ENCODE measurements around the gene CRMP1.

The CRMP1 gene

DNA sequence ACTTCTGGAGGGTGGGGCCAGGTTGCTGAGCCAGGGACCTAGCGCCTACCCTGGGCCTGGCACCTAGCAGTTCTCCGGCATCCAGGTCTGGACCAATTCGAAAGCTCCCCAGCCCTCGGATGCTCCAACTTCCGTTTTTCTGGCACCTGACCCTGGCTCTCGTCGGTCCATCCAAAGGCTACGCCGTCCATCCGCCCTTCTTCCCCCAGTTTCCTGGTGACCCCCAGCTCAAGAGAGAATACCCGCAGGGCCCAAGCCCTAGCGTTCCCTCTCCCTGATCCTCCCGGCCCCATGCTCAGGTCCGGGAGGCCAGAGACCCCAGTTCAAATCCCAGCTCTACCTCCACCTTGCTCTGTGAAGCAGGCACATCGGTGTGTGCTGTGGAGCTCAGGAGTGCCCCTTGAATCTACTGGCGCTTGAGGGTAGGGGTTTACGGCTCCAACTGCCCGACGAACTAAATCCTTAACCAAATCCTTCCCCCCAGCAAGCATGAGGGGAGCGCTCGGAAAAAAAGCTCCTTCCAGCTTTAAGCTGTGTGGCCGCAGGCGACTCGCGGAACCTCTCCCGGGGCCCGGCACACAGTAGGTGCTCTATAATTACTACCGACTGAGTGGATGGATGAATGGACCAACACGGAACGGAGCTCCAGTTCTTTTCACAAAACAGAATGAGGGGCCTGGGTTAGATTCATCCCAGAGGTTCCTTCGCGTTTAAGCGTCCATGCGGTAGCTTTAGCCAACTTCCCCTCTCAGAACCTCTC is 1.1 kb downstream of the CRMP1 start:
- DNase-seq (ENCODE audit: low read depth, low spot score), result no peak
- no peak overlapping the region for H3K4me3 ChIP-seq (ENCODE audit: low read length)

DNA sequence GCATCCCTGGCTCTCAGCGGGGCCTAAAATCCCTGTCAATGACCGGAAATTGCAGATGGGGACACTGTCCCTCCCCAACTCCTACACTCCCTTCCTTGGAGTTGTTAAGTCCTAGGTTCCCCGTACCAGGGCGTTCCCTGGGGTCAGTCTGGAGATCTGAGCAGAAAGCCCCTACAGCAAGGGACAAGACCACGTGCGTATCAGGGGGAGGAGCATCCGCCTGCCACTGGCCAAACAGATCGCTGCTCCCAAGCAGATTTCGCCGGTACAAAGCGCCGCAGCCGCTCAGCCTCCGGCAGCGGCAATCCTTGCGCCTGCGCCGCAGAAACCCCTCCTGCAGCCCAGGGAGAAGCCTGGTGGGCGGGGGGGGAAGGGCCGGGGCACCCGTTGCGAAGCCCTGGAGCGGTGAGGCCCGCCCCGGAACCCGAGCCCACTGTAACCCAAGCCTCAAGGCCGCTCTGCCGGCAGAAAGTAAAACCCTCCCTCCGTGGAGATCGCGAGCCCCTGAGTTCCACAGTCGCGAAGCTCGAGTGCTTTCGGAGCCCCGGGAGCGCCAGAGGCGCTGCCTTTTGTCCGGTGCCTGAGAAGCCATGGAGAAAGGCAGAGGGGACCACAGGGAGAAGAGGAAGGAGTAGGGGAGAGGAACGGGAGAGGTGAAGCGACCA is 2.7 kb downstream of the CRMP1 start:
- H3K4me3 ChIP-seq (ENCODE audit: low read length), result no peak overlapping the region
- no peak for DNase-seq (ENCODE audit: low read depth, low spot score)

DNA sequence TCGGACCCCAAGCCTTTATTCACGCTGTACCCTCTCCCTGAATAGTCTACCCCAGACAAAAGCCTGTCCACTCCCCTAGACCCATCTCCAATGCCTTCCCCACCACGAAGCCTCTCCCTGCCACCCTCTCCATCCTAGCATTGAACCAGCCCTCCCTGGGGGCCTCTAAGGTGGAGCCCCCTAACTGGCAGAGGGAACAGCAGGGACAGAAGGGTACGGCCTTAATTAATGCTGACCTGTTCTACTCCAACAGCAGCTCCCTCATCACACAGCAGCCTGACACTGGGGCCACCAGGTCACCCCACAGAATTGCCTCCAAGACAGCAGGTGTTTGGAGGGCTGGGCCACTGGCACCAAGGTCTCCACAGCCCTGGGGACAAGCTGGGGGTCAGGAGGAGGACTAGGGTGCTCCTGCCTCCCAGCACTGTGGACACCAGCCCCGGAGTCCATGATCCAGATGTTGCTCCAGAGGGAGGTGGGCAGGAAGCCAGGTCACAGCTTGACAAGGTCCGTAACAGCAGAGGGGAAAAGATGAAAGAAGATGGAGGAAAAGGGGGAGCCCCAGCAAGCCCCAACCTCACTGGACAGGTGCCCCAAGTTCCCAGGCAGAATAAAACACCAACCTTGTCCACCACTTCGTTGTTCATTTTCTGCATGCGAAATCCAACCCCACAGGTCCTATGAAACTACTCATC is 3.7 kb downstream of the CRMP1 start:
- H3K4me3 ChIP-seq (ENCODE audit: low read length), result no peak overlapping the region
- DNase-seq (ENCODE audit: low read depth, low spot score), result no peak

DNA sequence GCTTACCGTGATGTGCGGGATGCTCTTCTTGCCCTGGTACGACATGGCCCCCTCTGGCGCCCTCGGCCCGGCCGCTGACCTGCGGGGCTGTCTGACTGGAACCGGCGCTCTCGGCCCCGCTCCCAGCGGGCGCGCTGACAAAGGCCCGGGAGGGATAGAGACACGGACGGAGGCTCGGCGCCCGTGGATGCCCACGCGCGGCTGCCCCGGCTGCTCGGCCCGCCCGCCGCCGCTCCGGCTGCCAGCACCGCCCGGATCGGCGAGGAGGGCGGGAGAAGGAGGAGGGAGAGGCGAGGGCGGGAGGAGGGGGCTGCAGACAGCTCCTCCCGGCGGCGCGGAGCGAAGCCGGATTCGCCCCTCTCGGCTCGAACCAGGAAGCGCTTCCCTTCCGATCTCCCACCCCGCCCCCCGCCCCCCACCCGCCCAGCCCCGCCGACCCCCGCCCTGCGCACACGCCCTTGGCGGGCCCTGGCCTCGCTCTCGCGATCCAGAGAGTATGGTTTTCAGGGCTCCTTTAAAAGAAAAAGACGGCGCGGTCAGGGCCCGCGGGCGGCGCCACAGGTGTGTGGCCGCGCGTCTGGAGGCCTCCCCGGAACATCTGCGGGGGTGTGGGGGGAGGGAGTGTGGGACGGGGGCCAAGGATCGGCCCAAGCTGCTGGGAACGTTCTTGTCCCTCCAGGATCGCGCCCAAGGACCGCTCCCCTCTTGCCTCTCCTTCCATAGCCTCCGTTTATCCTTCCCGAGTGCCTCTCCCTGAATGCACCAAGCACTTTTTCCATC is 4.5 kb downstream of the CRMP1 start:
- no peak for DNase-seq (ENCODE audit: low read depth, low spot score)
- no peak overlapping the region for H3K4me3 ChIP-seq (ENCODE audit: low read length)

DNA sequence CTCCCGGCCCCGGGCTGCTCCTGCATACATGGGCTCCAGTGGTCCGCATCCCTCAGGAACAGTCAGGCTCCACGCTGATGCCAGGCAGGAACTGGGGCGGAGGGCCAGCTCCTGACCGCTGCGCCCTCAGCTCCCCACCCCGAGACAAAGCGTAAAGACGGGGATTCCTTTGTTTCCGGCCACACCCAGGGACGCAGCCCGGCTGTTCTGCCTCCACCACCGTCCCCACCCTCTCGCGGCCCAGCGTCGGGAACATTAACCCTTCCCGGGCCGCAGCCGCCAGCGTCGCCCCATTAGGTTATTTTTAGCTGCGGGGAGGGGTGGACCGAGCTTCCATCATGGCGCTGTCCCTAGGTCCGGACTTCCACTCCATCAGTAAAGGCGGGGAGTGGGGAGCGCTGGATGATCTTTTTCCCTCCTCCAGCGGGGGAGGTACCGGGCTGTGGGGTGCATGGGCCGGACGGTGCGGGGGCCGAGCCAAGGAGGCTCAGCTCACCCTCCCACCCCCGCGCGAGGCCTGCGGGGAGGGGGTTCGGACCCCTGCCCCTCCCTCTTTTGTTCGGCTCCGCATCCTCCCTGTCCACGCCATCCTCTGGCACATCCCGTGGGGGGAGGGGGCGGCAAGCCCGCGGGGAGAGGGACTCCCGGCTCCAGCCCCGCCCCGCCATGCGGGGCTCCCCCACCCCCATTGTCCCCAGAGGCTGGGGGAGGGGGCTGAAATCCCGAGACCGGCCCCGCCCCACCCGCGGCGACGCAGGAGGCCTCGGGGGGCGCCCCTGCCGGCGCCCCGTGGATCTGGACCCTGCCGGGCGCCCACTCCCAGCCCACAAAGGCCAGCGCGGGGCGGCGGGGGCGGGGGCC is 5.3 kb downstream of the CRMP1 start:
- no peak for DNase-seq (ENCODE audit: low read depth, low spot score)
- H3K4me3 ChIP-seq (ENCODE audit: low read length), result no peak overlapping the region

DNA sequence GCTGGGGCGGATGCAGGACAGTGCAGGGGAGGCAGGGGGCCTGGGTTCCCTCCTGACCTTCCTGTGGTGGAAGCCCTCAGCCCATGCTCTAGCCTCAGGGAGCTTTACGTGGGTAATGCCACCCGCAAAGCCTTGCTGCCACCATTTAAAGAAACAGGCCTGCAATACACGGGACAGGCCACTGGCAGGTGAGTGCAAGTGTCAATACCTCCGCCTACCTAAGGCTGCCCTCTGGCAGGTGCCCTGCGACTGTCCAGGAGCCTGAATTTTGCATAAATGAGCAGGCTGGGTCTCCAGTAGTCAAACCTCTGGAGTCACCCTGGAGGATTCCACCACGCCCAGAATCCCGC is 5.9 kb downstream of the CRMP1 start:
- no peak overlapping the region for H3K4me3 ChIP-seq (ENCODE audit: low read length)
- DNase-seq (ENCODE audit: low read depth, low spot score), result no peak

DNA sequence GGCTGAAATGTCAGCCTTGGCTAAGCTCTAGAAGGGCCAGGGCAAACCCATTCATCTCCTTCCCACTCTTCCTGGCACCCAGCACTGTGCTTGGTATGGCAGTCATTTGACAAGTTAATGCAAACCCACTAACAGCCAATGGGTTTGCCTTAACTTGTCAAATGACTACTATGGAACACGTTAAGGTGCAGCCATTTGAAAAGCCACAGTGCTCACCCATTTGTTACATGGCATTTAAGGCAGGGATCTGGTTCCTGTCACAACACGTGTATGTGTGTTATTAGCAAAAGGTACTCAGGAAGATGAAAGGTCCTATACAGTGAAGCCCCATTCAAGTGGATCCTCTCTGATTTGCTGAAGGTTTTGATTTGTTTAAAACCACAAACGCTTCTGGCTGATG is 7.2 kb downstream of the CRMP1 start:
- no peak for DNase-seq (ENCODE audit: low read depth, low spot score)

DNA sequence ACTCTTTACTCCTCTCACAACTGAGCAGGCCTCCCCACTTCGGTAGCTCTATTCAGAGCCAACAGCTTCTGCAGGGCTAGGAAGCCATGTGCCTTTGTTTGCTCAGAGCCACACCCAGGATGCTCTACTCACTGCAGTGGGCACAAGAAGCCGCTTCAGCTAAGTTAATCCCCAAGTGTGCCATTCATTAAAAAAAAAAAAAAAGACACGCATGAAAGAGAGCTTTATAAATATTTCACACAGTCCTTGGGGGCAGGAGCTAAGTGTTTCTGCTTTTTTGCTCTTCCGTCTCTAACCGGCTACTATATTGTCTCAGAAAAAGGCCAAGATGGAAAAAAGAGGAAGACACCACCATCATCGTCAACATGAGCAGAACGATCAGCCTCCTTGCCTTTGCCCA is 8.1 kb downstream of the CRMP1 start:
- H3K4me3 ChIP-seq (ENCODE audit: low read length), result no peak overlapping the region
- DNase-seq (ENCODE audit: low read depth, low spot score), result no peak

More for the DNA sequence above, 7.2 kb downstream of the CRMP1 start:
- H3K4me3 ChIP-seq (ENCODE audit: low read length), result no peak overlapping the region

DNA sequence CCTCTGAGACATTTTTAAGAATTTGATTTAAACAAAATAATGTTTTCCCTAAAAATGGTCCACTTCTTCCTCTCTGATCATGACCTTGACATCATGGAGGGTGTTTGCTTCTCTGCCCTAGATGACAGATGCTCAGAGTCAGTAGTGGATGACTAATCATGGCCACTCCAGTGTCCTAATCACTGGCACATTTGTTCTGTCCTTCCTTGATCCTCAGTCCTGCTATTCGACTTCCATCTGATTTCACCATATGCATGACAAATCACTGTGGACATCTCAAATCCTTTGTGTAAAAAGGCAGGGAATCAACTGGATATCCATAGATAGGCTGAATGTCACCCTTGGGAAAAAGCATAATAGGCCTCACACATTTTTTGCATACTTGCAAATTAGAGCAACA is 9.0 kb downstream of the CRMP1 start:
- H3K4me3 ChIP-seq (ENCODE audit: low read length), result no peak overlapping the region
- DNase-seq (ENCODE audit: low read depth, low spot score), result no peak

DNA sequence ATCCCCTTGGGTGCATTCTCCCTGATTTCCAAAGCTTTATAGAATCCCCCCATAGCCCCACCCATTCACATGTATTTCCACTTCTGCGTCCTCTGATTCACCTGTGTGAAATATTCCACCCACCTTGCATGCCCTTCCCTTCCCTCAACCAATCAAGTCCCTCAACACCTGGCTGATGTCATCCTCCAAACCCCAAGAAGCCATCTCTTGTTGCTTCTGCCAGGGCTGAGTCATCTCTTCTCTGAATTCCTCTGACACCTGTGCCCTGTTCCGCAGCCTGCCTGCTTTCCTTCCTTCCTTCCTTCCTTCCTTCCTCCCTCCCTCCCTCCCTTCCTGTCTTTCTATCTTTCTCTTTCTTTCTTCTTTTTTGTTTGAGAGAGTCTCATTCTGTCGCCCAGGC is 9.9 kb downstream of the CRMP1 start:
- no peak overlapping the region for H3K4me3 ChIP-seq (ENCODE audit: low read length)
- DNase-seq (ENCODE audit: low read depth, low spot score), result no peak

DNA sequence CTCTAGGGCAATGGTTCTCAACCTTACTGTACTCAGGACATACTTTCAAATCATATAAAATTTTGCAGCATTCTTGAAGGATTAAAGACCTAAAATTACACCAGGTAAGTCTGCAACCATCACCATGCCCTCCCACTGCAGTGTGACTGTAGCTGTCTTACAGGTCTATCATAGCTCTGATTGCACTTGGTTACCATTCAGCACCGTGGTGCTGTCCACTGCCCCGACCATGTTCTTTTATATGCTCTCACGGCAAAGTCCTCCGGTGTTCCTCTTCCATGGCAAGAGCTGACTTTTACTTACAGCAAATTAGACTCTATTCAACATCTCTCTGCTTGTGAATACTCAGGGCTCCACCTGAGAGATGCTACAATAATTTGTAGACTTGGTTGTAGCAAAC is 11.5 kb downstream of the CRMP1 start:
- H3K4me3 ChIP-seq (ENCODE audit: low read length), result no peak overlapping the region
- no peak for DNase-seq (ENCODE audit: low read depth, low spot score)

DNA sequence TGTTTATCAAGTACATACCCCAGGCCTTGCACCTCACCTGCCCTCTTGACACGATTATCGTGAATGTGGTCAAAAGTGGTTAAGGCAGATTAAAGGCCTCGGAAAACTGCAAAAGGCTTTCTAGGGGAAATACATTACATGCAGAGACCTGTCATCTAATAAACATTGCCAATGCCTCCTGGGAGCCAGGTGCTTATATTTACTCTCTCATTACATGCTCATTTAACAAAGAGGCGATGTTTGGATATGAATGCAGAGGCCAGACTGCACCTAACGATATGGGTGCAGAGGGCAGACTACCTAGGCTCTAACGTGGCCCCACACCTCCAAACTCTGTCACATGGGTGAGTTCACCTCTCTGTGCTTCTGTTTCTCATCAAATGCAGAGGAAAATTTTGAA is 14.5 kb downstream of the CRMP1 start:
- no peak overlapping the region for H3K4me3 ChIP-seq (ENCODE audit: low read length)
- no peak for DNase-seq (ENCODE audit: low read depth, low spot score)

DNA sequence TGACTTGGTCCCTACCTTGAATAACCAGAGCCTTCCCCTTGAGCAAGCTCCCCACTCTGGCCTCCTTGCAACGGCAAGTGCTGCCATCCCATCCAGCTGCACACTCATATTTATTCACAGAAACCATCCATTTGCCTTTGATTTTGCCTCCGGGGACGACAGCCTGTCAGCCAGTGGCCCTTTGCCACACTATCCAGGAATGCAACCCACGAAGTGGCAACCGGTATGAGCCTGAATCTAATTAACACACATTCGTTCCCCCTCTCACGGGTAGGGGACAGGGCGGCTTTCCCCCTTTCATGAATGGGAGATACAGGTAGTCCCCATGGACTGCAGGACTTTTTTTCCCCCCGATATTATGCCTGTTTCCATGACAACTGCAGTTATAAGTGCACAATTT is 15.5 kb downstream of the CRMP1 start:
- H3K4me3 ChIP-seq (ENCODE audit: low read length), result no peak overlapping the region
- no peak for DNase-seq (ENCODE audit: low read depth, low spot score)

DNA sequence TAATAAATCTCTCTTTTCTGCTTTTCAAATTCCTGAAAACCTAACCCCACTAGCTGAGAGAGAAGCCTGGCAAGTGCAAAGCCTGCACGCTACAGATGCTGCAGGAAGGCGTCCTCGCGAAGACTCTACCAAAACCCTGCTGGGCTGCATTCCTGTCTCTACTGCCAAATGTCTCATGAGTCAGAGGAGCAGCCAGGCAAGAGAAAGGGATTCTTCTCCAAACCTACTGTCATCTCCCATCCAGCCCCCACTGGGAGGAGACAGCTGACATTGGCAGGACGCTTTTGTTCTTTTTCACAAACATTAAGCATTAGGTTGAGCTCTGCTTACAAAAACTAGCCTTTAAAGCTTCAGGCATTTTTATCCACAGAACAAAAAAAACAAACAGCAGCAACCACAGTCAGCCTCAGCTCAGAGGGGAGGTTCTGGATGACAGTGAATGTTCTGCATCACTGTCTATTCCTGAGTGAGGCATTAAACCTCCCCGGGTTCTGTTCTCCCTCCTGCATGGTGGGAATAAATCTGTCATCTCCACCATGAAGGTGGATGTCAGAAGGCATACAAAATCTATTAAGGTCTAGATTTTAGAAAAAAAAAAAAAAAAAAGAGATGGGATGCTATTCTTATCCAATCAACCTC is 18.0 kb downstream of the CRMP1 start:
- DNase-seq (ENCODE audit: low read depth, low spot score), result no peak
- H3K4me3 ChIP-seq (ENCODE audit: low read length), result no peak overlapping the region

DNA sequence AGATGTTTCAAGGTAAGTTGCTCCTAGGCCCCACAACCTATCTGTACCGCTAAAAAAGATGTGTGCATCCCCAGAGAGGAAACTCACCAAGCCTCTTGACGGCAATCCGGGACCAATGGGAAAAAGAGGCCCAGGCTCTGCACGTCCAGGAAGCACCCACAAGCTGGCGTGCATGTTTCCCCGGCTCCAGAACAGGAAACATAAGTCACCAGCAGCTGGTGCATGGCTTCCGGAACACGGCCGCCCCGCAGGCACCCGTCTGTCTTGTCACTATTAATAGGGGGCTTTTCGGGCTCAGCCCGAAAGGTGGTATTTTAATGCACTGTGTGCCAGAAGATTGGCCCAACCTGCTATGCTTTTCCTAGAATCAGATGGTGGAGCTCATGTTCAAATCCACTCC is 22.2 kb downstream of the CRMP1 start:
- DNase-seq (ENCODE audit: low read depth, low spot score), result no peak

DNA sequence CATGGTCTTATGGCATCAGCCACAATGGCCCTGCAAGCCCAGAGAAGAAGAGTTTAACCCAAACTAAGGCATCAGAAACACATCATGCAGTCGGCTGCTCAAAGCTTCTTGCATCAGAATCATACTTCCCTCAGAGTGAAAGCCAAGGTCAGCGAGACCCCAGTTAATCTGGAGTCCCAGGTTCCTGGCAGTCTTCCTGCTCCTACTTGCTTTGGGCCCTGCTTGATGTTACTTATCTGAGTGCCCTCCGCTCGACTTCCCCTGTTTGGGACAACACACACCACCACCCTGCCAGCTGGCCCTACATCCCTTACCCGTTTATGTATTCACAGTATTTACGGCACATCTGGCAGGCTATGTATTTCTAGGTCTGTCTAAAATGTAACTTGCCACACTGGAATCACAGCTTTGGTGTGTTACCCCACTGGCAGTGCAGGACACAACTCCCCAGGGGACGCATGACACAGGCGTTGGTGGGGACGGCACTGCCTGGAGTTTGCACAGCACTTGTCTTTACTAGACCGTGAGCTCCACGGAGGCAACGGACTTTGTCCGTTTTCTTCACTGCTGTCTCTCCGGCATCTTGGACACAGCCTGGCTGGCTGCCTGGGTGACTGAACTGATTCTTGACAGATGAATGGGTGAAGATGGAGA is 22.8 kb downstream of the CRMP1 start:
- DNase-seq (ENCODE audit: low read depth, low spot score), result no peak
- no peak overlapping the region for H3K4me3 ChIP-seq (ENCODE audit: low read length)

More for the DNA sequence above, 22.2 kb downstream of the CRMP1 start:
- H3K4me3 ChIP-seq (ENCODE audit: low read length), result no peak overlapping the region

DNA sequence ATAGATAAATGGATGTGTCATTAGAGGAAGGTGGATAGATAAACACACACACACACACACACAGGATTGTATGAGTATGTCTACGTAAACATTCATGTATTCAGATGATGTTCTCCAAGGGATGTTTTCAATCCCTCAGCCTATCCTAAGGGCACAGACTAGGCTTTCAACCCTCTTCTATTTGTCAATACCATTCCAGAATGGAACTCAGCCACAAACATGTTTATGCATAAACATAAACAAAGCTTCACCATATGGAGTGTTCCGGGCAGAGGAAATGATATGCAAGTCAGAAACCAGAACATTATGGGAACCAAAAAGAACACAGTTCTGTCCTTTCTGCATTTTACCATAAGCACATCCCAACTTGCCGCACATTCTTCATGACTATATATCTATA is 25.0 kb downstream of the CRMP1 start:
- H3K4me3 ChIP-seq (ENCODE audit: low read length), result no peak overlapping the region
- DNase-seq (ENCODE audit: low read depth, low spot score), result no peak
